ENCODE data around the gene TNPO3.
"Not testable (repeated sequence)": the region's sequence is repeated elsewhere in the genome, so short reads cannot be mapped to it uniquely, and the experiment has no call there.

The TNPO3 gene

GRCh38 chr7:129017933-129018538, 36.9 kb downstream of the TNPO3 start:
- intact Hi-C loops (cut with DNase I), result no loop called here

GRCh38 chr7:129017264-129017663, 37.6 kb downstream of the TNPO3 start:
- no peak for DNase-seq
- intact Hi-C loops (cut with DNase I), result no loop called here

More at GRCh38 chr7:129017933-129018538, 36.9 kb downstream of the TNPO3 start:
- no peak for DNase-seq

- intact Hi-C loops (cut with DNase I), result no loop called here
Observed at GRCh38 chr7:129014501-129015101, 40.3 kb downstream of the TNPO3 start.

GRCh38 chr7:129013048-129013724, 41.7 kb downstream of the TNPO3 start:
- no peak for DNase-seq
- intact Hi-C loops (cut with DNase I), result no loop called here

More at GRCh38 chr7:129014501-129015101, 40.3 kb downstream of the TNPO3 start:
- DNase-seq, result no peak

- DNase-seq, result no peak
- intact Hi-C loops (cut with DNase I), result no loop called here
Observed at GRCh38 chr7:129012641-129013040, 42.3 kb downstream of the TNPO3 start.

- intact Hi-C loops (cut with DNase I), result no loop called here
- DNase-seq, result no peak
Observed at GRCh38 chr7:129010075-129010474, 44.8 kb downstream of the TNPO3 start.

GRCh38 chr7:129009437-129009836, 45.5 kb downstream of the TNPO3 start:
- no peak for DNase-seq
- intact Hi-C loops (cut with DNase I), result no loop called here

GRCh38 chr7:129008645-129009414, 46.1 kb downstream of the TNPO3 start:
- DNase-seq, result no peak
- intact Hi-C loops (cut with DNase I), result no loop called here

- intact Hi-C loops (cut with DNase I), result no loop called here
- DNase-seq, result no peak
Observed at GRCh38 chr7:129007572-129007971, 47.3 kb downstream of the TNPO3 start.

GRCh38 chr7:129006636-129007414, 48.1 kb downstream of the TNPO3 start:
- no peak for DNase-seq
- intact Hi-C loops (cut with DNase I), result no loop called here

GRCh38 chr7:129005186-129005585, 49.7 kb downstream of the TNPO3 start:
- no peak for DNase-seq
- intact Hi-C loops (cut with DNase I), result no loop called here

GRCh38 chr7:128997181-128997580, 57.7 kb downstream of the TNPO3 start:
- no peak for DNase-seq
- intact Hi-C loops (cut with DNase I), result no loop called here

GRCh38 chr7:128994560-128994959, 60.4 kb downstream of the TNPO3 start:
- DNase-seq; intact Hi-C loops (cut with DNase I): not testable (repeated sequence)

- DNase-seq, result no peak
- intact Hi-C loops (cut with DNase I), result no loop called here
Observed at GRCh38 chr7:128993419-128993818, 61.5 kb downstream of the TNPO3 start.

- no peak for DNase-seq
- intact Hi-C loops (cut with DNase I), result no loop called here
Observed at GRCh38 chr7:128989961-128990360, 65.0 kb downstream of the TNPO3 start.

- DNase-seq, result no peak
- intact Hi-C loops (cut with DNase I), result no loop called here
Observed at GRCh38 chr7:128988372-128988771, 66.5 kb downstream of the TNPO3 start.

GRCh38 chr7:128986609-128987008, 68.3 kb downstream of the TNPO3 start:
- intact Hi-C loops (cut with DNase I), result no loop called here
- DNase-seq, result peak in 1 of 10 donors; percentile 10

- intact Hi-C loops (cut with DNase I), result no loop called here
- no peak for DNase-seq
Observed at GRCh38 chr7:128985660-128986059, 69.3 kb downstream of the TNPO3 start.

GRCh38 chr7:128982105-128982504, 72.8 kb downstream of the TNPO3 start:
- no peak for DNase-seq
- intact Hi-C loops (cut with DNase I), result no loop called here

- intact Hi-C loops (cut with DNase I), result no loop called here
- DNase-seq, result no peak
Observed at GRCh38 chr7:128974241-128974934, 80.5 kb downstream of the TNPO3 start.

Data from posterior cingulate gyrus (tissue), 11 donors.